BE2C (cell line): Measurements from ENCODE around the gene TRMU.

Source experiments
- DNase-seq: peaks from one replicate; pipeline ENCODE4 v3.0.0-alpha.2; 2020
- H3K27me3 ChIP-seq: fragments of 250-450 bp; sonication (Bioruptor Pico); 2 replicates; pipeline ENCODE4 v1.5.1; 2020; ENCODE audit warnings: mild to moderate bottlenecking
- H3K36me3 ChIP-seq: fragments of 250-450 bp; sonication (Bioruptor Pico); 2 replicates; pipeline ENCODE4 v1.5.1; 2020; ENCODE audit warnings: mild to moderate bottlenecking
- H3K4me1 ChIP-seq: fragments of 250-450 bp; sonication (Bioruptor Pico); 2 replicates; pipeline ENCODE4 v1.5.1; 2020
- H3K4me3 ChIP-seq: 2 replicates; pipeline ENCODE4 v1.5.1; 2011; ENCODE audit warnings: low read depth, low read length
- H3K9me3 ChIP-seq: fragments of 250-450 bp; sonication (Bioruptor Pico); 2 replicates; pipeline ENCODE4 v1.5.1; 2020
- TF ChIP-seq, protein P1 (sequence below): IDR thresholded peaks from 2 replicates; pipeline ENCODE4 v1.5.1; 2012; ENCODE audit warnings: mild to moderate bottlenecking, low read depth, low read length

TRMU gene

DNA sequence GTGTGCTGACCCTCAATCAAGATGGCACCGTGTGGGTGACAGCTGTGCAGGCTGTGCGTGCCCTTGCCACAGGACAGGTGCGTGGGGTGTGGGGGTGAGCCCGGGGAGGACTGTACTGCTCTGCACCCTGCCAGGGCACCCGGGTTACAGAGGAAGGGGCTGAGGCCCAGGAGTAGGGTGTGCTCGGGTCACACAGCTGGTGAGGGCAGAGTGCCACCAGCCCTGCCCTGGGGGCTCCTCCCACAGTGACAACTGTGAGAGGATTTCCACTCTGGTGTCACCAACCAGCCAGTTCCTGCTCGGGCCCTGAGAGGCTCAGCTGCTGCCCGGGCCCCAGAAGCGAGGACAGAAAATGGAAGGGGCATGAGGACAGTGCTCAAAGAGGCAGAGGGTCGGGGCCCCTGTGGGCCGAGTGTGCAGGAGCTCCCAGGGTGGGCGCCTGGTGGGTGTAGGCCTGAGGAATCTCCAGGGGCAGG is 20.5 kb downstream of the TRMU start:
- Histone ChIP-seq H3K36me3 (peaks cover 61% of the 10 kb centered on the region), H3K27me3 (no peaks in the 10 kb centered on the region), H3K4me1 (peaks cover 22% of the 10 kb centered on the region), H3K4me3 (no peak overlapping the region), H3K9me3 (no peaks in the 10 kb centered on the region)
- TF ChIP-seq, protein P1, sequence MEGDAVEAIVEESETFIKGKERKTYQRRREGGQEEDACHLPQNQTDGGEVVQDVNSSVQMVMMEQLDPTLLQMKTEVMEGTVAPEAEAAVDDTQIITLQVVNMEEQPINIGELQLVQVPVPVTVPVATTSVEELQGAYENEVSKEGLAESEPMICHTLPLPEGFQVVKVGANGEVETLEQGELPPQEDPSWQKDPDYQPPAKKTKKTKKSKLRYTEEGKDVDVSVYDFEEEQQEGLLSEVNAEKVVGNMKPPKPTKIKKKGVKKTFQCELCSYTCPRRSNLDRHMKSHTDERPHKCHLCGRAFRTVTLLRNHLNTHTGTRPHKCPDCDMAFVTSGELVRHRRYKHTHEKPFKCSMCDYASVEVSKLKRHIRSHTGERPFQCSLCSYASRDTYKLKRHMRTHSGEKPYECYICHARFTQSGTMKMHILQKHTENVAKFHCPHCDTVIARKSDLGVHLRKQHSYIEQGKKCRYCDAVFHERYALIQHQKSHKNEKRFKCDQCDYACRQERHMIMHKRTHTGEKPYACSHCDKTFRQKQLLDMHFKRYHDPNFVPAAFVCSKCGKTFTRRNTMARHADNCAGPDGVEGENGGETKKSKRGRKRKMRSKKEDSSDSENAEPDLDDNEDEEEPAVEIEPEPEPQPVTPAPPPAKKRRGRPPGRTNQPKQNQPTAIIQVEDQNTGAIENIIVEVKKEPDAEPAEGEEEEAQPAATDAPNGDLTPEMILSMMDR, result no peak
- no peak for DNase-seq

DNA sequence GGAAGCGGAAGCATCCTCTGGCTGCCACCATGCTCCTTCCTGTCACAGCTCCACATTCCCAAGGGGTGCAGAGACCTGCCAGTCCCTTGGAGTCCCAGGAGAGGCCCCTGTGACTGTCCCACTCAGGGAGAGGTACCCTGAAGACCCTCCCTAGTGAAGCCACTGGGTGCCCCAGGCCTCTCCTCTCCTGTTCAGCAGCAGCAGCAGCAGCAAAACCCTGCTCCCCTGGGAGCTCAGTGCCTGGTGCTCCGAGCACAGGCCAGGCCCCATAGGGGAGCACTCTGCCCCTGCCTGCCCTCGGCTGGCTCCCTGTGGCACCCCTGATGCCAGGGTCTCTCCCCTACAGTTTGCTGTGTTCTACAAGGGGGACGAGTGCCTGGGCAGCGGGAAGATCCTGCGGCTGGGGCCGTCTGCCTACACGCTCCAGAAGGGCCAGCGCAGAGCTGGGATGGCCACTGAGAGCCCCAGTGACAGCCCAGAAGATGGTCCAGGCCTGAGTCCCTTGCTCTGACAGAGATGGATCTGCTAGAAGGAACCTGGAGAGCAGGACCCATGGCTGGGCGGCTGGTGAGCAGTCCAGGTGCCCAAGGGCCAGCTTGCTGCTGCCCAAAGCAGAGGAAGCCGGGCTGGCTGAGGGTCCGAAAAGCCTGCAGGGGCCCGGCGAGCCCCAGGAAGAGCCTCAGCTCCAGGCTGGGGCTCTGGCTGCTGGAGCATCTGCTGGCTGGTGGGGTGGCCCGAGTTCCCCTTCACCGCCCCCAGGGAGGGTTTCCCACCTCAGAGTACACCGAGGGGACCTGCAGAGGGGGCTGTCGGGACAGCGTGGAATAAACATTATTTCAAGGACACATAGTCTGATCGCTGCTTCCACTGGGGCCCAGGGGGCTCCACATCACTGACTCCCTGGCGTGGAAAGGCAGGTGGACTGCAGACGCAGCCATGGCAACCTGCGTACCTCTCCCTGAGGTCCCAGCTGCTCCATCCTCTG is 21.3 kb downstream of the TRMU start:
- TF ChIP-seq, protein P1, result no peak
- no peak for DNase-seq
- no peak overlapping the region for H3K4me3 ChIP-seq
- no peaks in the 10 kb centered on the region for H3K27me3 ChIP-seq
- H3K36me3 ChIP-seq, result peaks cover 53% of the 10 kb centered on the region
- H3K9me3 ChIP-seq, result no peaks in the 10 kb centered on the region
- peaks cover 22% of the 10 kb centered on the region for H3K4me1 ChIP-seq

- peaks cover 42% of the 10 kb centered on the region for H3K36me3 ChIP-seq
- DNase-seq, result no peak
- TF ChIP-seq, protein P1, result no peak
- no peak overlapping the region for H3K4me3 ChIP-seq
- H3K4me1 ChIP-seq, result peaks cover 13% of the 10 kb centered on the region
- H3K9me3 ChIP-seq, result no peaks in the 10 kb centered on the region
- no peaks in the 10 kb centered on the region for H3K27me3 ChIP-seq
Observed at GRCh38 chr22:46357711-46358520, 22.4 kb downstream of the TRMU start.

GRCh38 chr22:46358766-46359165 is 23.3 kb downstream of the TRMU start:
- TF ChIP-seq, protein P1, result no peak
- Histone ChIP-seq H3K36me3 (peaks cover 36% of the 10 kb centered on the region), H3K27me3 (no peaks in the 10 kb centered on the region), H3K4me1 (peaks cover 5% of the 10 kb centered on the region), H3K9me3 (no peaks in the 10 kb centered on the region), H3K4me3 (no peak overlapping the region)
- DNase-seq, result no peak

DNA sequence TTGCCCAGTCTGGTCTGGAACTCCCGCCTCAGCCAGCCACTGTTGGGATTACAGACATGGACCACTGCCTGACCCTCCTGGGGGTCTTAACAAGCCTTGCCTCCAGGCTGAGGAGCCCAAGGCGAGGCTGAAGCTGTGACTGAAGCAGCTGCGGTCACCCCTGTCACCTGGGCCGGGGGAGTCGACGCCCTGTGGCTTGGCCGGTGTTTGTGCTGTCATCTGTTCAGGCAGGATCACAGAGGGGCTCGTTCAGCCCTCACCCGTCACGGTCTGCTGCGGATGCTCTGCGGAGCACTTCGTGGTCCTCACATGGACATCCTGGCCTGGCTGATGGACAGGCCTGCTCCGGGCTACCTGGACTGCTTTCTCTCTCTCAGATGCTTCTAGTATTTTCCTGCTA is 23.8 kb downstream of the TRMU start:
- TF ChIP-seq, protein P1, result no peak
- Histone ChIP-seq H3K4me1 (peaks cover 2% of the 10 kb centered on the region), H3K36me3 (peaks cover 30% of the 10 kb centered on the region), H3K9me3 (no peaks in the 10 kb centered on the region), H3K27me3 (no peaks in the 10 kb centered on the region), H3K4me3 (no peak overlapping the region)
- DNase-seq, result no peak
